Measurements from ENCODE around the gene CAVIN1.
"Not testable (repeated sequence)": the region's sequence is repeated elsewhere in the genome, so short reads cannot be mapped to it uniquely, and the experiment has no call there.

Gene CAVIN1

DNA sequence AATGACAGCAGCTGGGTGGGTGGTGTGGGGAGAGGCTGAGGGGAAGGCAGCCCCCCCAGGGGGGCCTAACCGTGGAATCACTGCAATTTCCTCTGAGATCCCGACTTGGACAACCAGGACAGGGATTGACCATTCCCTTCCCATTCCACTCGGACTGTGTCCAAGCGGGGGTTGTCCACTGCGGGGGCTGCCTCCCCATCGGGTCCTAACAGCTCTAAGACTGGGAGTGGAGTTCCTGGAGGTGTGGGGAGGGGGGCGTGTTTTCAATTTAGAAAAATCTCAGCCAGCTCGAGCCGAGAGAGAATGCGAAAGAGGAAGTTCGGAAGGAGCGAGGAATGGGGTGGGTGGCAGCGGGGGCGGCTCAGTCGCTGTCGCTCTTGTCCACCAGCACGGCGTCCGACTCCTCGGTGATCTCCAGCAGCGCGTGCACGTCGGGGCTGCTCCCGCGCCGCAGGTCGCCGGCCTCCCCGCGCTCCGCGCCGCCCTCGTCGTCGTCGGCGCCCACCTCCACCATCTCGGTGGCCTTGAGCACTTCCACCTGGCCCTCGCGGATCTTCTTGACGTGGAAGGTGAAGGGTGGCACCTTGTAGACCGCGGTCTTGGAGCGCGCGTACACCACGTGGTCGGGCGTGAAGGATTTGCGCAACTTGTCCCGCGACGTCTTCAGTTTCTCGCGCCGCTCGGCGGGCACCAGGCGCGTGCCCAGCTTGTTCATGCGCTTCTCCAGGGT is 18.6 kb downstream of the CAVIN1 start:
- DNase-seq, result no peak

DNA sequence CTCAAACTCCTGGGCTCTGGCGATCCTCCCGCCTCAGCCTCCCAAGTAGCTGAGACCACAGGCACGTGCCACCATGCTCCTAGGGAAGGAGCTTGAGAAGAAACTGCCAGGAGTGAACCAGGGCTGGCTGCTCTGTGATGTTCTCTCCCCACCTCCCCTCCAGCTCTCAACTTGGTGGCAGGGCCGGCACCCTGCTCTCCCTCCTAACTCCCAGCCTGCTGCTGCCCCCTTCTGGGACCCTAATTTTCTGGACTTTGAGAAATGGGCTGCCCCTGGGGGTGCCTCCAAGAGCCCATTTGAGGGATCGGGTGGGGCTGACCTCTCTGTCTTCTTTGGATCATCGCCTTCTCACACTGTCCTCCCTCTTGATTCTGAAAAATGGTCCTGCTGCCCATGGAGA is 19.9 kb downstream of the CAVIN1 start:
- no peak for DNase-seq

DNA sequence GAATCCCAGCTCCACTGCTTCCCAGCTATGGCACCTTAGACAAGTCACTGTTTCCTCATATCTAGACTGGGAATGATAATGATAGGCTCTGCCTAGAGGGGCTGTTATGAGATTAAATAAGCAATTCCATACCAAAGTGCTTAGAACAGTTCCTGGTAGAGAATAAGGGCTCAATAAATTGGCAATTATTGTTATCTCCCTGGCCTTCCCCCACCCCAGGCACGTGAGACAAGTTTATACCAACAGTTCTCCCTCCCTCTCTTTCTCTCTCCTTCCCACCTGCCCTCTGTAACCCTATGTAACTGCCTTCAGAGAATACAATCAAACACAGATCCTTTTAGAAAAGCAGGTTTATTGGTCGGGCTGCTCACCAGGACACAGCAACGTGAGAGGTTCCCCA is 20.9 kb downstream of the CAVIN1 start:
- no peak for DNase-seq

DNA sequence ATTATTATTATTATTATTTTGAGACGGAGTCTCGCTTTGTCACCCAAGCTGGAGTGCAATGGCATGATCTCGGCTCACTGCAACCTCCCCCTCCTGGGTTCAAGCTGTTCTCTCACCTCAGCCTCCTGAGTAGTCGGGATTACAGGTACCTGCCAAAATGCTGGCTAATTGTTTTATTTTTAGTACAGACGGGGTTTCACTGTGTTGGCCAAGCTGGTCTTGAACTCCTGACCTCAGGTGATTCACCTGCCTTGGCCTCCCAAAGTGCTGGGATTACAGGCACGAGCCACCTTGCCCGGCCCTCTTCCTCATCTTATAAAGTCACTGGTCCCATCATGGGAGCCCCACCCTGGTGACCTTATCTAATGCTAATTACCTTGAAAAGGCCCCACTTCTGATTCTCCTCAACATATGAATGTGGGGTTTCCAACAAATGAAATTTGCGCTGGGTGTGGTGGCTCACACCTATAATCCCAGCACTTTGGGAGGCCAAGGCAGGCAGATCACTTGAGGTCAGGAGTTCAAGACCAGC is 22.1 kb downstream of the CAVIN1 start:
- not testable (repeated sequence) for DNase-seq

DNA sequence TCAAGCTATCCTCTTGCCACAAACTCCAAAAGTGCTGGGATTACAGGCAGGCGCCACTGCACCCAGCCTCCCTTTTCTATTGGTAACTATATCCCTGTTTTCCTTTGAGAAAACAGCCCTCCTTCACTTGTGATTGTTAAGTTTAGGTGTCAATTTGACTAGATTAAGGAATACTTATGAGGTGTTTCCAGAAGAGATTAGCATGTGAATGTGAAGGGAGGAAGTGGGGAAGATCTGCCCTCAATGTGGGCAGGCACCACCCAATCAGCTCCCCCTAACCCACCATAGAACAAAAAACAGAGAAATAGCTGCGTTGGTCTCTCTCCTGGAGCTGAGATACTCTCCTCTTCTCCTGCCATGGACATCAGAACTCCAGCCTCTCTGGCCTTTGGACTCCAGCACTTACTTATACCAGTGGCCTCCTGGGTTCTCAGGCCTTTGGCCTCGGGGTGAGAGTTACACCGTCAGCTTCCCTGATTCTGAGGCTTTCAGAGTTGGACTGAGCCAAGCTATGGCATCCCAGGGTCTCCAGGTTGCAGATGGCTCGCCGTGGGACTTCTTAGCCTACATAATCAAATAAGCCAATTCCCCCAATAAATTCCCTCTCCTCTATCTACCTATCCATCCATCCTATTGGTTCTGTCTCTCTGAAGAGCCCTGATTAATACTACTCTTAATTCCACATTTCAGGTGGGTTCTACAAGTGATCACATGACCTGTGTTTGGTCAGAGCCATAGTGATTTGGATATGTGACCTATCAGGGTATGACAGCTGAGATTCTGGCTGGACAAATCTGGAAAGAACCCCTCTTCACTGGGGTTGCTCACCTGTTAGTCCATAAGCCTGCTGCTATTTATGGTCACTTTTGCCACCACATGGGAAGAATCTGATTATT is 22.9 kb downstream of the CAVIN1 start:
- DNase-seq, result no peak

DNA sequence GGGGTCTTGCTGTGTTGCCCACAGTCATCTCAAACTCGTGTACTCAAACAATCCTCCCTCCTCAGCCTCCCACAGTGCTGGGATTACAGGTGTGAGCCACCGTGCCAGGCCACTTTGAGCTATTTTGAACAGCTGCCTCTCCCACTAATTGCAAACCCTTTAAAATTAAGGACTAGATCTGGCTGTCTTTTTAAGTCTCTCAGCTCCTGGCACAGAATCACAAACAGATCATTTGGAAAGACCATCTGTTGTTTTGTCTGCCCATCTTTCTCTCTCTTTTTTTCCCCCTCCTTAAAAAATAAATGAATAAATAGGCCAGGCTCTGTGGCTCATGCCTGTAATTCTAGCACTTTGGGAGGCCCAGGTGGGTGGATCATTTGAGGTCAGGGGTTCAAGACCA is 23.9 kb downstream of the CAVIN1 start:
- no peak for DNase-seq

DNA sequence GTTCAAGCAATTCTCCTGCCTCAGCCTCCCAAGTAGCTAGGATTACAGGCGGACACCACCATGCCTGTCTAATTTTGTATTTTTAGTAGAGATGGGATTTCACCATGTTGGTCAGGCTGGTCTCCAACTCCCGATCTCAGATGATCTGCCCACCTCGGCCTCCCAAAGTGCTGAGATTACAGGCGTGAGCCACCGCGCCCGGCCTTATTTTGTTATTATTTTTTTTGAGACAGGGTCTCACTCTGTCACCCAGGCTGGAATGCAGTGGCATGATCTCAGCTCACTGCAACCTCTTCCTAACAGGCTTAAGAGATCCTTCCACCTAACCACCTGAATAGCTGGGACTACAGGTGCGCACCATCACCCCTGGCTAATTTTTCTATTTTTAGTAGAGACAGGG is 27.5 kb downstream of the CAVIN1 start:
- DNase-seq, result not testable (repeated sequence)

DNA sequence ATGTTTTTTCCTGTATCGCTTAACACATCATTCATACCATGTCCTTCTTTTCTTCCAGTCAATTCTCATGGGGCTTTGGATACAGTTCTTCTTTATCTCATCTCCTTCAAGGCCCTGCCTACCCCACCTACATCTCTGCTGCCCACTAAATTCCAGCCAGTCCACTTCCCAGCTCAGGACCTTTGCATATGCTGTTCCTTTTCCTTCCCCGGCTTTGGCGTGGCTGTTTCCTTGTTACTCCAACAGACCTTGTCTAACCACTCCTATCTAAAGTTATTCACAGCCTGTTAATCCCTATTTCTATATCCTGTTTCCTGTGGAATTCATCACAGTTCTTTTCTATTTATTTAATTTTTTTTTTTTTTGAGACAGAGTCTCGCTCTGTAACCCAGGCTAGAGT is 28.2 kb downstream of the CAVIN1 start:
- no peak for DNase-seq

DNA sequence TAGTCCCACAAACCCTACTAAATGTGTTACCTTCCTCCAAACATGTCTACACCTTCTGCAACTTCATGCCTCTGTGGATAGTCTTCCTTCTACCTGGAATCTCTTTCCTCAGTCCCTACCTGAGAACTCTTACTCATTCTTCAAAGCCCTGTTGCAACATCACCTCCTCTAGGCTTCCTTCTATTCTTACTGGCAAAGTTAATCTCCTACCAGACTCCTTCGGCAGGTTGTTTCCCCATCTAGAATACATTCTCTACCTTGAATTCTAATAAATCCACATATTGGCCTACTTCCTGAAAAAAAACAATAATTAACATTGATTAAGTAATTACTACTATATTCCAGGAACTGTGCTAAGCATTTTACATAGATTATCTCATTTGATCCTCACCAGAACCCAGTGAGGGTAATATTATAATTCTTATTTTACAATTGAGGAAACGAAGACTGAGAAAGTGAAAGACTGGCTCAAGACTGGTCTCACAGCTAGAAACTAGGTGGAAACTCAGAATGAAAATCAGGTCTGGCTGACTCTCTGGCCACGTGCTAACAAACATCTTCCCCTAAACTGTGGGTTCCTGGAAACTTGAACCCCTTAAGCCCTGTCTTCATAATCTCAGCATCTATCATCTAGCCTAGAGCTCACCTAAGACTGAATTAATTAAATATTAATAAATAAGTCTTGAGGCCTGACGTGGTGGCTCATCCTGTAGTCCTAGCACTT is 30.2 kb downstream of the CAVIN1 start:
- DNase-seq, result no peak

DNA sequence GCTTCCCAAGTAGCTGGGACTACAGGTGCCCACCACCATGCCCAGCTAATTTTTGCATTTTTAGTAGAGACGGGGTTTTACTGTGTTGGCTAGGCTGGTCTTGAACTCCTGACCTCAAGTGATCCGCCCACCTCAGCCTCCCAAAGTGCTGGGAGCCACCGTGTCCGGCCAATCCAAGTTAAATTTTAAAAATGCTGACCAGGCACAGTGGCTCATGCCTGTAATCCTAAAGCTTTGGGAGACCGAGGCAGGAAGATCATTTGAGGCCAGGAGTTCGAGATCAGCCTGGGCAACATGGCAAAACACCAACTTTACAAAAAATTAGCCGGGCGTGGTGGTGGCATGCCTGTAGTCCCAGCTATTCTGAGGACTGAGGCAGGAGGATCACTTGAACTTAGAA is 31.6 kb downstream of the CAVIN1 start:
- DNase-seq, result not testable (repeated sequence)

DNA sequence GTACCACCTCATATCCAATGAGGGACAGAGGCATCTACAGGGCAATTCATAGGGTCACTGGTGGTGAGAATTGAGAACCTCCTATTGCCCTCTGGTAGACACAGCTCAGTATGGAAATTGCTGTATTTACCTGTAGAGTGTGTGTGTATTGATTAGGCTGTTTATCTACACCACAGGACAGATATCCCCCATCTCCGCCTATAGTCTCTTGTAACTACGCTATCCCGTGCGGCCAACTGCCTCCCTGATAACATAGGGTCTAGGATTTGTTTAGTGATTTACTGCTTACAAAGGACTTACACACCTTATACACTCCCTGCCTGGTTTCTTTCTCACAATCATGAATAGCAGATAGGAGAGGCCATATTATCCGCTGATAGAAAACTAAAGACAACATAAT is 33.2 kb downstream of the CAVIN1 start:
- no peak for DNase-seq

DNA sequence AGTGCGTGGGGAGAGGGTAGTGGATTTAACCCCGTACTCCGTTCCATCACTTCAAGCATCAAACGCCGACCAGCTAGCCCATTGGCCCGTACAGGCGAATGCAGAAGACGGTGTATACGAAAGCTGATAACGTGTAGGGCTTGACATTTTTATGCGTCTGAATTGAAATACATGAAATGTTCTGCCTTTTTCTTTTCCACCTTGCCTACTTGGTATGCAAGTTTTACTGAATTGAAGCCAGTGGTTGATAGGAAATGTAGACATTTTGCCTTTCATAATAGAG is 34.0 kb downstream of the CAVIN1 start:
- DNase-seq, result no peak

DNA sequence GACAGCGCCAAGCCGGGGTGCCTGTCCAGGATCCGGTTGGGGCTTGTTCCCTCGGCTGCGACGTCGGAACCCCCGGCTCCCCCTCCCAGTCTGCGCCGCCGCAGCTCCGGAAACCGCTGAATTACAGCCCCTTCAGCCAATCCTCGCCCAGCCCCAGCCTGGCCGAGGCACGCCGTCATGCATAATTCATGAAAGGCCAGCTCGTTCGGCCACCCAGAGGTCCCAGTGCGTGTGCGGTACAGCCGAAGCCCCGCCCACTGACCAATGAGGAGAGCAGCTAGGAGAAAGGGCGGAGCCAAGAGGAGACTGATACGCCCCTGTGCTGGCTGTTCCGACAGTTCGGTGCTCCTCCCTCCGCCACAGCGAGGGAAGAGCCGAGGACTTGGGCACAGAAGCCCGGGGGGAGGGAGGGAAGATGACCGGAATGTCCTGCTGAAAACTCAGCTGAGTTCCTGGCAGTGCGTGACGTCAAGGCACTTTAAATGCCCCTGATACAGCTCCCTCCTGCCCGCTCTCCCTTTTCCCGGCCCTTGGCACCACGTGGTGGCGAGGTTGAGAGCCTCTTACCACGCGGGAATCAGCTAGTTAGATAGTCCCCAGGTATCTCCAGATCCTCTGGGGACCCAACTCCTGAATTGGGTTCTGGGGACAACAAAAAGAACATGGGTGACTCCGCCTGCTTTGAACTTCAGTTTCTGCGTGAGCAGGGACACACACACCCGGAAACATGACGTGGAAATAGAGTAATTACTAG is 34.5 kb downstream of the CAVIN1 start, which contains the start of gene STAT3:
STAT3 (minus strand) TSS at position 62 of the 754 bp plus-strand sequence. CDS start 39,926 bp downstream, outside the sequence.
- peak; percentile 96 for DNase-seq

DNA sequence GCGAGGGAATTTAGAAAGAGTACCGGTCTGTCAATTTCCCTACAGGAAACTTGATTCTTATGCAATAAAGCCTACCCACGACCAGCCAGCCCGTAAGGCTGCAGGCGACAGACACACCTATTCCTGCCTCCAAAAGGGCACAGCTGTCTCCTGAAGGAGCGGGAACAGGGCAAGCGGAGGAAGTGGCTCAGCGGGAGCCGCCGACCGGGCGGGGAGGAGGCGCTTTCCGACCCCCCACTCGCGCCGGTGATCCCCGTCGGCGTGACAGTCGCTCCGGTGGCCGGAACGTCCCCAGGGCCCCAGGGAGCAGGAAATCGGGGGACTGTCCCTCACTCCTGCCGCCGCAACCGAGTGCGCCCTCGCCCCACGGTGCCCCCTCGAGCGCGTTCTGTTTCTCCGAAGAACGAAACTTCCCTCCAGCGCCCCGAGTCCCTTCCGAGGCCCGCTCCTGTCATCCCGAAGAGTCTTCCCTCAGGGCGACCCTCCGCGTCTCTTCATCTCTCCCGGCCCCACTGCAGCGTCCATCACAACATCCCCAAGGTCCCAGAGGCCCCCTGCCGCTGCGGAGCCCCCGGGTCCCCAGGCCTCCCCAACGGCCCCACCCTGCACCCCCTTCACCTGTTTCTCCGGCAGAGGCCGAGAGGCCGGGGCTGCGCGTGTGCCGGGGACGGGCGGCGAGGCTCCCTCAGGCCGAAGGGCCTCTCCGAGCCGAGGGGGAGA is 35.2 kb downstream of the CAVIN1 start:
- DNase-seq, result no peak

DNA sequence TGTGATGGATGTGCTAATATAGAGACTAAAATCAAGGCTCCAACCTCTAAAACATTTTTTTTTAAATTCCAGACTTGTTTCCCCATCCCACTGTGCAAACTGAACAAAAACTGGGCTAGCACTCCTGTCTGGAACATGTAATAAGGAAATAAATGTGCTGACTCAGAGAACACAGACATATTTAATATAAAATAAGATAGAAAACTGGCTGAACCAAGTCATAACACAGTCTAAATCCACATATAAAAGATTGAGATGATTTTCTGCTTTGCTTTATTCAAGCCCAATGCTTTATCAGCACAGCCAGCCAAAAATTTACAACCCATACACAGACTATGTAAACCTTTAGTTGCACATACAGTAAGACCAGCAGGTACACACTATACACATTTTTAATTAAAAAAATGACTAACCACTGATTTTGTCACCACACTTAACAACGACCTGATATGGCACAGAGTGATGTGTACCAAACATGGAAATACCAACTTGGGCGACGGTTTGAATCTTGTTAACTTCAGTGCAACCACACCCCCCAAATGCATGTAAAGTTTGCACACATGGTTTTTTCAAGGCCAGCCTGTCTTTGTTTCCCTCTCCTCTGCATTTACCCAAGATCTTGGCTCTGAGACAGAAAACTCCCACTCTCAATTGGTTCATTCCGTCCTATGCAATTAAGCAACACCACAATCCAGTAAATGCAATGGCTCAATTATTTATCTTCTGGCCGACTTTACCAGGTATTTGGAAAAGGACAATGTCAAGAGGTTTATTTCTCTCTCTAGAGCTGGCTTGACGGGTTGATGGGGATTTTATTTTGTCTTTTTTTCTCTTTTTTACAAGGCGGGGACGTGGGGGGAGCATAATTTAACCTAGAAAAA is 36.0 kb downstream of the CAVIN1 start:
- no peak for DNase-seq

DNA sequence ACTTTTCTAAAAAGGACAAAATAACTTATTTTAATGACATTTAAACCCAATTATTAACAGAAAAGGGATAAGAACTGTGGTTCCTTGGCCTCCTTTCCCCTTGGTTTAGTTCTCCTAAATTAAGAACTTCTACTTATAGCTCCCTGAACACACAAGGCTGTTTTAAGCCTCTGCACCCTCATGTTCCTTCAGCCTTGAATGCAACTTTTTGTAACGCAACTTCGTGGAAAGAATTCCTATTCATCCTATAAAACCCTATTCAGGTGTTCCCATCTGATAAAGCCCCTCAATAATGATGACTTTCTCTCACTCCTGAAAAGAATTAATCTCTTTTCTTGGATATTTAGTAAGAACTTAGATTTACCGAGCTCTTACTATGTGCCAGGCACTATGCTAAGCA is 41.2 kb downstream of the CAVIN1 start:
- DNase-seq, result no peak

DNA sequence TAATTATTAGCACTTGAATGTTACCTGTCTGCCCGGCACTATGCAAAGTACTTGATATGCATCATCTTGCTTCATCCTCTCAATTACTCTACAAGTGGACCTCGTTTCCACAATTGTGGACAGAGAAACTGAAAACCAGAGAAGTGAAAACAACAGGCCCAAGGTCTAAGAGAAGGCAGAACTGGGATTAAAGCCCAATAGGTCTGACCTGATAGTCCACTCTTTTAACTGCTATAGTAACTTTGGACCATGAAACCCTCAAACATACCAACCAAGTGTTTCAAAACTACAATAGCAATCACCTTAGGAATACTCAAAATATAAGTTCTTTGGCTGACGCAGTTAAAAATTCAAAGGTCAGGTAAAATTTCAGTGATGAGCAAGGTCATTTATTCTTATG is 42.1 kb downstream of the CAVIN1 start:
- DNase-seq, result no peak

DNA sequence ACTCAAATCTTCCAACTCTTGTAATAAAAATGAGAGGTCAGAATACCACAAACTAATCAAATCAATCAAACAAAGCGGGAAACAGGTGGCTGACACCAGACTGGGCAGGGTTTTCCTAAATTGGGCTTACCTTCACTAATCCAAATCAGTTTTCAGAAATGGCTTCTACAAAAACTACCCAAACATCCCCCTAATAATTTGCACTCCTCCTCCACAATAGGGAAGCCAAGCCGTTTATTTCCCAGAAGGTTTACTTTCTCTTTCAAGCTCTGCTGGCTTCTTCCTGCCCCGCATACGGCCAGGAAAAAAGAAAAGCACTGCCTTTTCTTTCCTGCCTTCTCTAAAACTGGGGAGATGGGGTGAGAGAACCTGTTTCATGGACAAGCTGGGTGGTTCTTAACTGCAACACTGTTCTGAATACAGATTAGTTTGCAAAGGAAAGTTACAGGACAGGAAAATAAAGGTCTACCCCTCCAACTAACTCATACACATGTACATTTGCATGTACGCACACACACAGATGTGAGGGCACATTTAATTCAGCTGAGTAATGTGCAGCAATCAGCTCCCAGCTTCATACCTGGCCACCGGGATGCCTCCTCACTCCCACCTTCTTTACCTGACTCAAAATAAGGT is 44.0 kb downstream of the CAVIN1 start:
- DNase-seq, result no peak

DNA sequence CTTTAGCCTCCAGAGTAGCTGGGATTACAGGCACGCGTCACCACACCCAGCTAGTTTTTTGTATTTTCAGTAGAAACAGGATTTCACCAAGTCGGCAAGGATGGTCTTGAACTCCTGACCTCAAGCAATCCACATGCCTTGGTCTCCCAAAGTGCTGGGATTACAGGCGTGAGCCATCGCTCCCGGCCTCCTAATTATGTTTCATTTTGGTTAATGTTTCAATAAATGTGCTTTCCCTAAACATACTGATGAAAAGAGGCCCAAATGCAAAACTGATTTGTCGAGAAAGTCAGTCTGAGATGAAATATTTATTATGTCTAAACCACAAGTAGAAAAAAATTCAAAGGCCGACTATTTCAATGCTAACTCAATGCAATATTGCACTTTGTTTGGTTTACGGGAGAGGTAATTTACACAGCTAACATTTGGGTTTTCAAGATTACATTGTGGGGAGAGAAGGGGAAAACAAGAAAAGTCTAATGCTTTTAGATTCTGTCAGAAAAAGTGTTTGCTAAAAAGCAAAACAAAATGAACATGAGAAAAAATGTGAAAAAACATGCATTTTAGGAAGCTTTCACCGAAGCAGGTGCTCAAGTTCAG is 44.6 kb downstream of the CAVIN1 start:
- DNase-seq, result no peak

DNA sequence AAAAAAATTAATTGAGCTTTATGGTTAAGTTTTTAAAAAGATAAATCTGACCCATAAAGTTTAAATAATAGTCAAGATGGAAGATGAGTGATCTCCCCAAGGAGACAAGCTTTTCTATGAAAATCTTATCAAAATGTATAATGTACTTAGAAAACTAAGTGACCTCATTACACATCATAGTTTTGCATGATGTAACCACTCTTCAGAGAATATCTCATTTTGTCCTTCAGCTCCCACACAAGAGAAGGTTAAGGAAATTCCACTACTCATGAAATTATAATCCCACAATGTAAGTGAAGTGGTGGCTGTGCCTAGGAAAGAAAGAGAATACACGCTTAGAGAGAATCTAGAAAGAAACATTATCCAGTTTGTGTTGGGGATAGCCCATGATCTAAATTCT is 49.2 kb downstream of the CAVIN1 start:
- DNase-seq, result no peak

Measured in NCI-H2029 treated with DMSO at 0.1 percent for 48 hours (cell line).